Endothelial cell (in vitro differentiated cells): Measurements from ENCODE around the gene NXPH1. TPM values are rescaled to one million over a fixed set of nuclear protein-coding genes. Genes with fewer than 3 reads are reported as not detected.

ENCODE experiments used
- DNase-seq: peaks from one replicate; pipeline ENCODE4 v3.0.0; 2021; ENCODE audit warnings: low spot score
- H3K27ac Mint-ChIP-seq: one replicate; pipeline ENCODE4 v1.8.0; 2021; ENCODE audit warnings: mixed read lengths, inconsistent platforms; ENCODE audit not compliant: unreplicated experiment
- H3K27me3 Mint-ChIP-seq: one replicate; pipeline ENCODE4 v1.8.0; 2021; ENCODE audit warnings: mild to moderate bottlenecking, moderate library complexity, mixed read lengths, inconsistent platforms; ENCODE audit not compliant: unreplicated experiment
- H3K36me3 Mint-ChIP-seq: one replicate; pipeline ENCODE4 v1.8.0; 2021; ENCODE audit warnings: mild to moderate bottlenecking, low read depth, mixed read lengths, inconsistent platforms; ENCODE audit not compliant: unreplicated experiment
- H3K4me1 Mint-ChIP-seq: one replicate; pipeline ENCODE4 v1.8.0; 2021; ENCODE audit warnings: mild to moderate bottlenecking, mixed read lengths, inconsistent platforms; ENCODE audit not compliant: unreplicated experiment
- H3K4me3 Mint-ChIP-seq: one replicate; pipeline ENCODE4 v1.8.0; 2021; ENCODE audit warnings: mild to moderate bottlenecking, mixed read lengths, inconsistent platforms; ENCODE audit not compliant: unreplicated experiment
- H3K9me3 Mint-ChIP-seq: one replicate; pipeline ENCODE4 v1.8.0; 2021; ENCODE audit warnings: mixed read lengths, inconsistent platforms; ENCODE audit not compliant: unreplicated experiment
- CTCF ChIP-seq: fragments of 200-600 bp; sonication (generic); IDR thresholded peaks from one replicate; pipeline ENCODE4 v1.5.0; 2021; ENCODE audit warnings: antibody characterized with exemption; ENCODE audit not compliant: unreplicated experiment
- total RNA-seq: library from RNA; stranded (reverse); fragmentation: NEBNext Ultra II Directional; extraction: Animal tissue kit (Norgen Biotek cat#: 25700); gene quantifications from one replicate; pipeline ENCODE4 v1.2.1, GENCODE V29; 2021; ENCODE audit not compliant: unreplicated experiment

NXPH1 gene
- total RNA-seq, 1 donor from 2014 or later: not detected

- no peaks in the 10 kb centered on the region for H3K36me3 Mint-ChIP-seq
- TF ChIP-seq CTCF: no peak
- no peaks in the 10 kb centered on the region for H3K9me3 Mint-ChIP-seq
- no peaks in the 10 kb centered on the region for H3K4me1 Mint-ChIP-seq
- no peak overlapping the region for H3K27ac Mint-ChIP-seq
- no peaks in the 10 kb centered on the region for H3K27me3 Mint-ChIP-seq
- H3K4me3 Mint-ChIP-seq: no peak overlapping the region
- DNase-seq: no peak
These were observed 251.0 kb downstream of the NXPH1 start for GRCh38 chr7:8684426-8684825.

- no peaks in the 10 kb centered on the region for H3K27me3 Mint-ChIP-seq
- no peak overlapping the region for H3K4me3 Mint-ChIP-seq
- no peaks in the 10 kb centered on the region for H3K9me3 Mint-ChIP-seq
These were observed 266.6 kb downstream of the NXPH1 start for GRCh38 chr7:8699875-8700624.

GRCh38 chr7:8702807-8703206 is 269.4 kb downstream of the NXPH1 start:
- no peak for DNase-seq
- TF ChIP-seq CTCF: no peak
- no peaks in the 10 kb centered on the region for H3K27me3 Mint-ChIP-seq
- H3K9me3 Mint-ChIP-seq: no peaks in the 10 kb centered on the region
- no peaks in the 10 kb centered on the region for H3K36me3 Mint-ChIP-seq
- no peaks in the 10 kb centered on the region for H3K4me1 Mint-ChIP-seq
- no peak overlapping the region for H3K27ac Mint-ChIP-seq
- no peak overlapping the region for H3K4me3 Mint-ChIP-seq

More at GRCh38 chr7:8699875-8700624, 266.6 kb downstream of the NXPH1 start:
- Mint-ChIP-seq H3K27ac (no peak overlapping the region), H3K4me1 (no peaks in the 10 kb centered on the region), H3K36me3 (no peaks in the 10 kb centered on the region)
- TF ChIP-seq CTCF: no peak
- no peak for DNase-seq

- no peaks in the 10 kb centered on the region for H3K27me3 Mint-ChIP-seq
- no peaks in the 10 kb centered on the region for H3K36me3 Mint-ChIP-seq
- DNase-seq: no peak
- peaks cover 13% of the 10 kb centered on the region for H3K4me1 Mint-ChIP-seq
- TF ChIP-seq CTCF: no peak
- no peaks in the 10 kb centered on the region for H3K9me3 Mint-ChIP-seq
- no peak overlapping the region for H3K4me3 Mint-ChIP-seq
- H3K27ac Mint-ChIP-seq: no peak overlapping the region
These were observed 276.7 kb downstream of the NXPH1 start for GRCh38 chr7:8710124-8710523.

- Mint-ChIP-seq H3K4me1 (peaks cover 13% of the 10 kb centered on the region), H3K36me3 (no peaks in the 10 kb centered on the region), H3K9me3 (no peaks in the 10 kb centered on the region), H3K4me3 (no peak overlapping the region), H3K27ac (no peak overlapping the region), H3K27me3 (peaks cover 3% of the 10 kb centered on the region)
- no peak for TF ChIP-seq CTCF
- DNase-seq: no peak
These were observed 281.4 kb downstream of the NXPH1 start for GRCh38 chr7:8714791-8715190.
